Suppressor macrophage treated with lipopolysaccharide for 4 hours (primary cell): ENCODE data around the gene PIP5K1B.
A peak's percentile ranks its signal among the peaks of the same experiment; 100 is the strongest.
"Not testable (repeated sequence)": the region's sequence is repeated elsewhere in the genome, so short reads cannot be mapped to it uniquely, and the experiment has no call there.

Experiments
- DNase-seq: peaks from one replicate; pipeline ENCODE4 v3.0.0-alpha.2; 2020

The PIP5K1B gene

GRCh38 chr9:68969538-68969937 lies 264.5 kb downstream of the PIP5K1B start:
- DNase-seq: no peak

GRCh38 chr9:68970151-68970550 lies 265.1 kb downstream of the PIP5K1B start:
- no peak for DNase-seq

- DNase-seq: no peak
These were observed 268.6 kb downstream of the PIP5K1B start for GRCh38 chr9:68973619-68974018.

- DNase-seq: no peak
These were observed 269.4 kb downstream of the PIP5K1B start for GRCh38 chr9:68974431-68974830.

GRCh38 chr9:68974901-68975300 lies 269.9 kb downstream of the PIP5K1B start:
- no peak for DNase-seq

GRCh38 chr9:68975365-68976043 lies 270.5 kb downstream of the PIP5K1B start:
- peak; percentile 75 for DNase-seq

GRCh38 chr9:68978066-68978465 lies 273.0 kb downstream of the PIP5K1B start:
- DNase-seq: peak; percentile 79

GRCh38 chr9:68978501-68978900 lies 273.5 kb downstream of the PIP5K1B start:
- DNase-seq: no peak

- DNase-seq: no peak
These were observed 274.7 kb downstream of the PIP5K1B start for GRCh38 chr9:68979538-68980314.

- peak; percentile 42 for DNase-seq
These were observed 275.4 kb downstream of the PIP5K1B start for GRCh38 chr9:68980341-68980914.

- DNase-seq: no peak
These were observed 276.7 kb downstream of the PIP5K1B start for GRCh38 chr9:68981789-68982188.

- no peak for DNase-seq
These were observed 278.0 kb downstream of the PIP5K1B start for GRCh38 chr9:68983008-68983411.

GRCh38 chr9:68983522-68984424 lies 278.7 kb downstream of the PIP5K1B start:
- DNase-seq: no peak

- not testable (repeated sequence) for DNase-seq
These were observed 281.9 kb downstream of the PIP5K1B start for GRCh38 chr9:68986949-68987348.

GRCh38 chr9:68991457-68991856 lies 286.4 kb downstream of the PIP5K1B start:
- no peak for DNase-seq

- peak; percentile 21 for DNase-seq
These were observed 290.7 kb downstream of the PIP5K1B start for GRCh38 chr9:68995776-68996175.

GRCh38 chr9:68996462-68996861 lies 291.4 kb downstream of the PIP5K1B start:
- peak; percentile 45 for DNase-seq

- no peak for DNase-seq
These were observed 292.6 kb downstream of the PIP5K1B start for GRCh38 chr9:68997666-68998065.

GRCh38 chr9:68998385-68998784 lies 293.3 kb downstream of the PIP5K1B start:
- DNase-seq: no peak

- no peak for DNase-seq
These were observed 293.8 kb downstream of the PIP5K1B start for GRCh38 chr9:68998812-68999211.

GRCh38 chr9:68999393-69000105 lies 294.5 kb downstream of the PIP5K1B start:
- peak; percentile 86 for DNase-seq

- no peak for DNase-seq
These were observed 296.9 kb downstream of the PIP5K1B start for GRCh38 chr9:69001921-69002320.
